NCI-H2171 (cell line): ENCODE measurements around the gene SLC25A52.
"Not testable (repeated sequence)": the region's sequence is repeated elsewhere in the genome, so short reads cannot be mapped to it uniquely, and the experiment has no call there.

Source experiments
- DNase-seq: peaks from one replicate; lab custom pipeline; 2025; lab: John Stamatoyannopoulos, UW

The SLC25A52 gene, protein sequence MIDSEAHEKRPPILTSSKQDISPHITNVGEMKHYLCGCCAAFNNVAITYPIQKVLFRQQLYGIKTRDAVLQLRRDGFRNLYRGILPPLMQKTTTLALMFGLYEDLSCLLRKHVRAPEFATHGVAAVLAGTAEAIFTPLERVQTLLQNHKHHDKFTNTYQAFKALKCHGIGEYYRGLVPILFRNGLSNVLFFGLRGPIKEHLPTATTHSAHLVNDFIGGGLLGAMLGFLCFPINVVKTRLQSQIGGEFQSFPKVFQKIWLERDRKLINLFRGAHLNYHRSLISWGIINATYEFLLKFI

DNA sequence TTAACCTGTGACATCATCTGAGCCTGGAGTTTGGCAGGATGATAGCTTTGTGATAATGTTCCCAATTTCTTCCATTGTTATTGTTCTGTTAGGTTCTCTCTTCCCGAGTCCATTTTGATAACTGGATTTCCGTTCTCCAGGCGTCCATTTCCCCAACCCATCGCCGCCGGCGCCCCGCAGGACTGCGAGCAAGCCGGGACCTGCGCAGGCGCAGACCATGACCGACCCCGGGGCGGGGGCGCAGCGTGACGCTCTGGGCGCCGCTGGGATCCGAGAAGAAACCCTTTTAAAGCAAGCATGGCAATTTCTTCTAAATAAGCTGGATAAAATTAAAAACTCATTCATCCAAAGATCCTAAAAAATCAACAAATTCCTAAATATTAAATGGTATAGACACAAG is at the start of gene SLC25A52:
SLC25A52 (minus strand) TSS at position 186 of the 400 bp plus-strand sequence. CDS start 219 bp downstream, outside the sequence.
- DNase-seq: no peak

DNA sequence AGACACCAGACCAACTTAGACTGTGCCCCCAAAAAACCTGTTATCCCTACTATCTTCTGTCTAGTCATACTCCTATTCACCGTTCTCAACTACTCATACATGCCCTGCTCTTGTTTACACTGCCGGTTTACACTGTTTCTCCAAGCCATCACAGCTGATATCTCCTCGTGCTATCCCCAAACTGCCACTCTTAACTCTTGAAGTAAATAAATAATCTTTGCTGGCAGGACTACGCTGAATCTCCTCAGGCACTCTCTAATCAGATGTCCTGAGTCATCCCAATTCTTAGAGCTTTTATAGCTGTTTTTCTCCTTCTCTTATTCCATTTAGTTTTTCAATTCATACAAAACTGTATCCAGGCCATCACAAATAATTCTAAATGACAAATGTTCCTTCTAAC is 48.4 kb upstream of the SLC25A52 start:
- not testable (repeated sequence) for DNase-seq

DNA sequence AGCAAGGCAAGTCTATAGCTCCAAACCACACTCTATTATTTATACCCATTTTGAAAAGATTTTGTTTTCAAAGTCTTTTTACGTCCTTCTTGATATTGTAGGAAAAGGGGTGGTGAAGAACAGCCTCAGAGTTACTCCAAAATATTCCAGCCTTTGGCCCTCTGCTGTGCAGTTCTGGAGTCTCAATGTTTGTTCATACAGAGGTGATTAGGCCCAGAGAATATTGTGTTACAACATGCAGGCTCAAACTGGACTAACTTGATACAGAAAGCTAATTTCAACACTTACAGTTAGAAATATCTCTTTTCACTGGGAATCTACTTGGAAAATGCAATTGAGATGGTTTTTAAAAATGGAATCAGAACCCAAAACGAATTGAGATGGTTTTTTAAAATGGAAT is 40.4 kb upstream of the SLC25A52 start:
- no peak for DNase-seq

DNA sequence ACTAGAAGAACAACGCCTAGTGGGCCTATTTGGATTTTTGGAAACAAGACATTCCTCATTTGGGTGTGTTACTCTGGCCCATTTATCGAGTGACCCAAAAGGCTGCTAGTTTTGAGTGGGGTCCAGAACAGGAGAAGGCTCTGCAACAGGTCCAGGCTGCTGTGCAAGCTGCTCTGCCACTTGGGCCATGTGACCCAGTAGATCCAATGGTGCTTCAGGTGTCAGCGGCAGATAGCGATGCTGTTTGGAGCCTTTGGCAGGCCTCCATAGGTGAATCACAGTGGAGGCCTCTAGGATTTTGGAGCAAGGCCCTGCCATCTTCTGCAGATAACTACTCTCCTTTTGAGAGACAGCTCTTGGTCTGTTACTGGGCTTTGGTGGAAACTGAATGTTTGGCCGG is 38.6 kb upstream of the SLC25A52 start:
- not testable (repeated sequence) for DNase-seq

DNA sequence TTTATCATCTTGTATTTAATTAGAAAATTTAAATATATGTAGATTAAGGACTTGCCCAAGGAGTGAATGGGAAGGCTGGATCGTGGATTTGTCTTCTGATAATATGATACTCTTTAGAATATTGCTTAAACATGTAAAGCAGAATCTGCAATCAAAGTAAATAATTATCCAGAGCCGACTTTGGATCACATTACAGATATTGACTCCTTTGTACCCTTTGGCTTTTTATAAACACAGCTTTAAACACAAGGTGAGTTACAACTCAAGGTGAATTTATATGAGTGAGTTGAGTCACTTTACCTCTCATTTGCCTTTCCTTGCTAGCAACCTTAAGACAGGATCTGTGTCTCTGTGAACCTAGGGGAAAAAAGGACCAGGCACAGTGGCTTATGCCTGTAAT is 37.7 kb upstream of the SLC25A52 start:
- no peak for DNase-seq

DNA sequence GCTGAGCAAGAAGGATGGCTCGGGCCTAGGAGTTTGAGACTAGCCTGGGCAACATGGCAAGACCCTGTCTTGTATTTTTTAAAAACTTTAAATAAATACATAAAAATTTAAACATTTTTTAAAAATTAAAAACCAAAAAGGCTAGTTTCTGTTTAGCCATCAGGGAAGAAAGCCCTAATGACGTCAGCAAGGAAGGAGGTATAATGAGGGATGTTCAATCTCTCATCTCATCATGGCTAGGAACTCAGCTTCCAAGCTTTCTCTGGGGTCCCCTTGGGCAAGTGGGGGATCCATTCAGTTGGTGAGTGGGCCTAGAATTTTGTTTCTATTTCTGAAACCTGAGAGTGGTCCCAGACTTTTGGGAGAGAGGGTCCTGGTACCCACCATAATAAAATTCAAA is 35.1 kb upstream of the SLC25A52 start:
- no peak for DNase-seq

DNA sequence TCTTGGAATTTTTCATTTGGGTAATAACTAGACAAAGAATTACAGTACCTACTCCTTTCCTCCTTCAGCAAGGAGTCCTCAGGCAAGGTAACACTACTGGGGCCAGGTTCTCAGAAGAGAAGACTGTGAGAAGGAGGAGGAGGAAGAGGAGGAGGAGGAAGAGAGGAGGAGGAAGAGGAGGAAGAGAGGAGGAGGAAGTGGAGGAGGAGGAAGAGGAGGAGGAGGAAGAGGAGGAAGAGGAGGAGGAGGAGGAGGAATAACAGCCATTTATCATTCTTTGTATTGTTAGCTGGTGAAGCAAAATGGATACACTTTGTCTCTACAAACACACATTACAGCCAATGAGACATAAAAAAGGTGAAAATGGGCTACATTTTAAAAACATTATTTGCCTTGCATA is 32.9 kb upstream of the SLC25A52 start:
- no peak for DNase-seq

DNA sequence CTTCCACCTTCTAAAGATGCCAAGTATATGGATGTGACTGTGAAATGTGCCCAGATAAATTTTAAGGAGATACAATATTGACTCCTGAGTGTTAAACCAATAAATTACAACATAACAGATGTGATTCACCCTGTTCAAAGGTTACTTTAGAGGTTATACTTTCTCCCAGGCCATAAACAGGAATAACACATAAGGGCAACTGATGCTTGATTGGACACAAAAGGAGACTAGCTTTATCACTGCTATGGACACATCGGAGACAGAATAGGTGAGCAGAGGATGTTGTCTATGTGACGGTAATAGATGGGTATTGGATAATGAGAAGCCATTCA is 31.9 kb upstream of the SLC25A52 start:
- no peak for DNase-seq

DNA sequence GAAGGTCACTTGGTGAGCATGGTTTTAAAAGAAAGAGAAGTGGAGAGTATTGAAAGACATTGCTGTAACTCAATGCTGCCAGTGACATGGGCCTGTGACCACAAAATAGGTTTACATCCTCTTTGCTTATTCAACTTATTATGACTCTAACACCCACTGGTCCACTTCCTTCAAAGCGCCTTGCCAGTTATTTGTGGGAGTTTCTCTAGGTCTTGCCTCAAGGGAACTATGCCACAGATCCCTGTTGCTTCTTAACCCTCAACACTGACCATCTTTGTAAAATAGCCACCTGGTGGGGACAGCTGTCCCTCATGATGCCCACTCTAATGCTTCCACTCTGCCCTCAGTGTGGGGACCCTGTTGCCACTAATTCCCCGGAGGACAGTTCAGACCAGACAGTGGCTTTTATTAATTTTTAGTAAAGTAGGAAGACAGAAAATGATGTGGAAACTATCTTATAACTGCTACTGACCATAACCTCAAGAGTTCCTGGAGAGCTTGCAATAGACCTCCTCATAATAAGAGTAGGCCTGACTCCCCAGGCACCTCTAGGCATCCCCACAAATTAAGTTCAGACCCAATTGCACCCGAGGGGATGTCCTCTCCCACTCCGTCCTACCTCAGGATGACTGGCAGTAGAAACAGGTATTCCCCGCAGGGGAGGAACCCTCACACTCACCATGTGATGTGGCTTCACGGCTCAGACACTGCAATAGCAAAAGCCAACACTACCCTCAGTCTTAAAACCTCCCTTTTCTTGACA is 31.3 kb upstream of the SLC25A52 start:
- DNase-seq: no peak

DNA sequence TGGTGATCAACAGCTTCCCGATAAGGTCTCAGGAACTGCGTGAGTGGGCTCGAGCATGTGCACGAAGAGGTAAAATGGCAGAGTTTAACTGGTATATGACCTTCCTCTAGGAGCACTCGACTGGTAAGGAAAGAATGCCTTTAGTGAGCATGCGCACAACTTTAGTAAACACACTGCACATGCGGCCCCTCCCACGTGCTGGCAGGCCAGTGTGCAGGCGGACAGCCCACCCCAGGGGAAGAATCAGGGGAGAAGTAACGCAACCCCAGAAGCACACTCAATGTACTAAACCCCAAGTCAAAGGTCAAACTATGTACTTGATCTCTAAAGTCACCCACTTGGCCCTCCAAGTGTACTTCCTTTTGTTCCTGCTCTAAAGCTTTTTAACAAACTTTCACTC is 28.7 kb upstream of the SLC25A52 start:
- no peak for DNase-seq

DNA sequence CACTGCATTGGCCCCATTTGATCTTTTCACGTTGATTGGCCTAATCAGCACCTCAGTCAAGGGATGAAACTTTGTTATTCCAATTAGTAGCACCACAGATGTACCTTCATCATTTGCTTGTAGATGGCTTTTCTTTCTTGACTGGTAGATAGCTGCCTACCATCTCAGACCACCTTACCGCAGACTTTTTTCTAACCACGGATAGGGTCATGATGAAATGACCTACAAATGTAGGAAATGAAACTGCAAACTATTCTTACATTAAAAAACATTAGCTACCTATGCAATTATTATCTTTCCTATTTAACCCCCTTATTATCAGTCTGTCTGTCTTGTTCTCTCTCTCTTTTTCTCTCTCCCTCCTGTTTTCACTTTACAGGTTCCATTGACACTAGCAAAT is 22.4 kb upstream of the SLC25A52 start:
- no peak for DNase-seq

DNA sequence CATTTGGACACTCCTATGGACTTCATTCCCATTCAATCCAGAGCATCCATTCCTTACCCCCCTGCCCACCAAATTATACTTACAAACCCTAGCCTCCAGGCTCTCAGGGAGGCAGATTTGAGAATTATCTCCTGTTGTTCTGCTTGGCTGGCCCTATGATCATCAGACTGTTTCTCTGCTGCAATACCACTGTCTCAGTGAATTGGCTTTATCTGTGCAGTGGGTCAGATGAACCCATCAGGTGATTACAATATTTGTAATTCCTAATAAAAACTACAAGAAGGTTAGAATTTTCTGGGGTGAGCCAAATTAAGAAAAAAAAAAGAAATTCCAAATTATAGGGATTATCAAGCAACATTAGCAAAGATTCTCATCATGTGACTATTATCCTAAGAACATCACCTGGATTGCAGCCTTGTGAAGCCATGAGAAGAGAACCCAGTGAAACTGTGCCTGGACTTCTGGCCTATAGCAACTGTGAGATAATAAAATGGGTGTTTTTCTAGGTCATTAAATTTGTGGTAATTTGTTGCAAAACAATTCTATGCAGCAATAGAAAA is 17.8 kb upstream of the SLC25A52 start:
- DNase-seq: no peak

DNA sequence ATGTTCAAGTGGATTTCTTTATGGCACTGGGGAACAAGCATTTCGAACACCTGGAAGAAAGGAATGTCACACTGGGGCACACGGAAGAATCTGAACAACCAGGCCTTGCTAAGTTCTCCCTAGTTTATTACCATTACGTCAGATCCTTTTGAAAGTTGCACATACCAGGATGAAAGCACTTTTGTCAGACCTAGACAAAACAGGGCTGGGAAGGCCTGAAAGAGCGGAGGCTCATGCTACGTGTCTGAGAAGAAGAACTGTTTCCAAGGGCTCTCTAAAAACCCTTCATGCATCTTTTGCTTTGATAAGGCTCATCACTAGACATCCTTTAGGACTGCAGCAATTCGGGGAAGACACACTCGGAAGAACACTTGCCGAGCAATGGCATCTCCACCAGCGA is 15.4 kb upstream of the SLC25A52 start:
- no peak for DNase-seq

DNA sequence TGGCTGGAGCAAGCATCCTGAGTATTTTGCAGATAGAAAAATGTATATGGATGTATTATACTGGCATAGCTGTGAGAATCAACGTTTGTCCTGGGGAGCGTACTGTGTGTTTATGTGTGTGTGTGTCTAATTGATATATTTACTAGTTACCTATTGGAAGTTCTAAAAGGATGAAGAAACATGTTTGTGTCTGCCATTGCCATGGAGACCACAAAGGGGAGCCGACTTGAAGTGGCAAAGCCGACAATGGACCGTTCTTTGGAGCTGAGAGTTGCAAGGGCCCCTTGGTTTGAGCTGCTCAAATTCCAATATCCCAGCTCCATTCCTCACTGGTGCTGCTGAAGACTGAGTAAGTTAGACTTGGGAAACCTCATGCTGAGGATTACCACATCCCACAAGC is 14.3 kb upstream of the SLC25A52 start:
- no peak for DNase-seq

DNA sequence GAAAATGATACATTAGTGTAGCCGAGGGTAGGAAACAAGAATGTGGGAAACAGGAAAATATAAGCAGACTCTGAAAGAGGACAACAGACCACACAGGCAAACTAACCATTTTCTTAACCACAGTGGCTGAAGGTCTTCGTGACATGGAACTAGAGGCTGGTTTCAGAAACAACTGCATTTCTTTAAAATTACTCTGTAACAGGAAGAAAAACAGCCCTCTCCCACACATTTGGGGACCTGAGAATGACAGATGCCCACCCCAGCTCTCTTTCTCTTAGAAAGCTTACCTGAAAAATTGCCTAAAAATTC is 13.8 kb upstream of the SLC25A52 start:
- DNase-seq: no peak

DNA sequence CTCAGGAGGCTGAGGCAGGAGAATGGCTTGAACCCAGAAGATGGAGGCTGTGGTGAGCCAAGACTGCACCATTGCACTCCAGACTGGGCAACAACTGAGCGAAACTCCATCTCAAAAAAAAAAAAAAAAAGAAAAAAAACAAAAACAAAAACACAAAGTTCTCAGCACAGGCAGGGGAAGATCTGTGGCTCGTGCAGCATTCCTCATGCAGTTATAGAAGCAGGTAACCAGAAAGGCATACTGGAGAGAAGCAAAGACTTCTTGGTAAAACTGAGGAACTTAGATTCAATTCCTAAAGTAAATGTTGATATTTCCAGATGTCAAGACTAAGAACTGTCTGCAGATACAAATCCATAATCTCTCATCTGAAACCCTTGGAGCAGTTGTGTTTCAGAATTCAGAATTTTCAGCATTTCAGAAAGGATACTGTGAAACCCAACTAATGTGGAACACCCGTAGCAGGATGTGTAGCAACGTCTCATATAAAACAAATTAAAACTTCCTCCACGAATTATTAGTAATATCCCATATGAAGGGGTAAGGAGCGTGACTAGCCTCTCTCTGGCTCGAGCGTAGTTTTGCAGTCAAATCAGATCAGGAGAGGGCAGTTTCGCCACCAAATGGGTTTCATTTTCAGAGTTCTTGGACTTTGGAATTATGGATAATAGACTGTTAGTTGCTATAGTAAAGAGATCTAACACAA is 13.2 kb upstream of the SLC25A52 start:
- DNase-seq: no peak

DNA sequence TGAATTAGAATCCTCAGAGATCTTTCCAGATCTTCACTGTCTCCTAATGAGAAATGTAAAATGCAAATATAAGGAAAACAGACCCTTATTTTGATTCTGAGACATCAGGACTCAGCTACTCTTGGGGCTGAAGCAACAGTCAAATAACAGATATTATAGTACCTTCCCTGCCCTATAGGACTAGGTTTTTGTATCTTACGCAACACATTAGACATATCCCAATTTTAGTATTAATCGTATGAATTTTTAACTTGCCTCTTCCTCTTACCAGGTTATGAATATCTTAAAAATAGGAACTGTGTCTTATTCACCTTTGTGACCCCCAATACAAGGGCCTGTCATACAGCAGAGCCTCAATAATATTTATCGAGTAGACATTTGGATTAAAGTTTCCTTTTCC is 12.0 kb upstream of the SLC25A52 start:
- DNase-seq: no peak

DNA sequence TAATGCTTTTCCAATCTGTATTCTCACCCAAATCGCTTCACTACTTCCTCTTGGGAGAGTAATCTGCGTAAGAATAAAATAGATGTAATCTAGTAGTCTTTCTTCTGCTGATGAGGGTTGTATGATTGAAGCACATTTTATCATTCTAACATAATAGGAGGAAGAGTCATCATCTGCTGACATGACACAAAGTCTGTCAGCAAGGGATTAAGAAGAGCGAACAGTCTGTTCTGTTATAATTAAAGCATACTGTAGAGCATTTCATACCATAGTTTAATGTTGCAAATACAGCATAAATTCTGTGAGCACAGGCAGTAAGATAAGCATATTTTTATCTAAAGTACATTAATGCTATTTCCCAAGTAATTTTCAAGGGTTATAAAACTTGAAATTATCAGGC is 10.4 kb downstream of the SLC25A52 start:
- no peak for DNase-seq

DNA sequence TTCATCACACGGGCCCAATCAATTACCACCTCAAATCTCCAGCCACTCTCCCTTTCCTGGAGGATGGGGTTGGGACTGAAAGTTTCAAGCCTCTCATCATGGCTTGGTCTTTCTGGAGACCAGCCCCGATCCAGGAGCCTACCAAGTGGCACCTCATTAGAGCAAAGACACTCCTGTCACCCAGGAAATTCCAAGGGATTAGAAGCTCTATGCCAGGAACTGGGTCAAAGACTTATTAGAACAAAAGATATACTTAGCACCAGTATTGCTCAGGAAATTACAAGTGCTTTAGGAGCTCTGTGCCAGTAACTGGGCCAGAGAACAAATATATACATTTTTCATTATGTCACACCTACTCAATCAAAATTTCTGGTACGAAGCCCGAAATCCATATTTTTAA is 14.3 kb downstream of the SLC25A52 start:
- no peak for DNase-seq

DNA sequence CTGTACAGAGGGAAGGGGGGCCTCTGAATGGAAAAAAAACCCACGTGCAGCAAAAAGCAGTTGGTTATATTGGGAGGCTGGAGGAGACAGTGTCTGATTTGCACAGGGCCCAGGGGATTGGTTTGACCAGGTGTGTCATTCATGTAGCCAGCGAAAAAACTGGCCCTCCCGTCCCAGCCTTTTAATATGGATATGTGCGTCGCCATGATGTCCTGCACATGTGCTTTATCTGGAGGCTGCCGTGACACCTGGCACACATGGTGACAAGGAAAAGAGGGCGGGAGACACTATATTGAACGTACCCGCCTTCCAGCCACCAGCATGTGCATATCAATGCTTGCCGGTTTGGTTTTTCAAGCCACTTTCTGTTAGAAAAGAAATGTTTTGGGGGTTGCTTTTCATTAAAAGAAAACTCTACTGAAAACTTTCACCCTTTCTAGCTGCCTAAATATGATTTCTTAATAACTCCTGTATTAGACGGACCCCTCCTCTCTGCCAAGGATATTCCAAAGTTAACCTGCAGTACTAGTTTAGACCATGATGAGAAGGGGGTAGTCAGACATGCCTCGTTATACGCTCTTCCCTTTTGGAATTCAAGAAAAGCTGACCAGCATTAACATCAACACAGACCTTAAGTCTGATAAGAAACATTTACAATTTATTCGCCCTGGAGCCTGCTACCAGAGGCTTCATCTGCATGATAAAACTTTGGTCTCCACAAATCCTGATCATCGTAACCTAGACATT is 16.2 kb downstream of the SLC25A52 start:
- no peak for DNase-seq

DNA sequence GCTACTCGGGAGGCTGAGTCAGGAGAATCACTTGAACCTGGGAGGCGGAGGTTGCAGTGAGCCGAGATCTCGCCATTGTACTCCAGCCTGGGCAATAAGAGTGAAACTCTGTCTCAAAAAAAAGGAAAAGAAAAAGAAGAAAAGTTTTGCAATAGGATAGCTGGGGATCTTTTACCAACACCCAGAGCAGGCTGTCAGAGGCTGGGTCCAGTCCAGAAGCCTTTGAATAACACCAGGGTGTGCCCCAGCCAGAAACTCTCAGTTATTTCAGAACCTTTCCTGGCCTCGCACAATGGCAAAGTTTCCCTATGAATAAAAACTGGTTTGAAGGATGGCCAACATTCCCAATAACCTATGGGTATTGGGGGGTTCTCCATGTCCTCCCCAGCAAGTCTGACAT is 17.1 kb downstream of the SLC25A52 start:
- not testable (repeated sequence) for DNase-seq

DNA sequence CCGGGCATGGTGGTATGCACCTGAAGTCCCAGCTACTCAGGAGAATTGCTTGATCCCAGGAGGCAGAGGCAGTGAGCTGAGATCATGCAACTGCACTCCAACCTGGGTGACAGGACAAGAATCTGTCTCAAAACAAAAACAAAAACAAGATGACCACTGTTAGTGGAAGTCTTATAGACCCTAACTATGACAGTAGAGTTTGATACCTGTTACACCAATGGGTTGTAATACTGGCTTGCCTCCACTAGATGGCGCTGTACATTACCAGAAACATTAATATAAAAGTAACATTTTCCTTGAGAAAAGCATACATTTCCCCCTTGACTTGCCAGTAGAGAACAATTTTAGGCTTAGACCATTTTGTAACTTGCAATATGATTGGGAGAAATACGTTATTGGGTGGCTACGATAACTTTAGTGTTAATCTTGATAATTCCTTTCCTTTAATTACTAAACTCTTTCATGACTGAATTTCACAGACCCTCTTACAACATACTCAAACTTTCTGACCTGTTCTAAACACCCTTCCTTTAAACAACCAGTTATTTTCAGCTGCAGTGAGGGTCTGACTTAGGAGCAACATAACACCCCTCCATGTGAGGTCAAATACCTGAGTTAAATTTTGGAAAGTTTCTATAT is 19.5 kb downstream of the SLC25A52 start:
- DNase-seq: peak; percentile 0
